MM.1S (cell line): ENCODE data around the gene OPRM1.

Experiments
- CTCF ChIP-seq: fragments of 300-600 bp; sonication (generic); IDR thresholded peaks from 2 replicates; pipeline ENCODE4 v1.5.1; 2016; ENCODE audit warnings: antibody characterized with exemption, low read length, mixed read lengths
- EZH2 ChIP-seq: fragments of 300-600 bp; sonication (generic); optimal IDR thresholded peaks from 2 replicates; pipeline ENCODE3; 2017; ENCODE audit warnings: low read depth, mild to moderate bottlenecking, antibody characterized with exemption, low read length, mixed read lengths
- EZH2phosphoT487 ChIP-seq: fragments of 300-600 bp; sonication (generic); IDR thresholded peaks from 2 replicates; pipeline ENCODE4 v1.6.1; 2018; ENCODE audit warnings: antibody characterized with exemption, low read length

- TF ChIP-seq CTCF (no peak), EZH2 (no peak), EZH2phosphoT487 (no peak)
Observed at GRCh38 chr6:154057098-154057497, 18.1 kb downstream of the OPRM1 start.
